GM23338 (cell line): Measurements from ENCODE around the gene C4orf17. TPM values are rescaled to one million over a fixed set of nuclear protein-coding genes. Genes with fewer than 3 reads are reported as not detected.

ENCODE experiments used
- ATAC-seq: fragments of 200-7000 bp; cut with Tn5 transposase; 3 replicates; pipeline ENCODE4 v1.9.1; 2020
- DNase-seq: peaks from one replicate; pipeline ENCODE4 v3.0.0-alpha.2; 2015; ENCODE audit warnings: low spot score
- H2AFZ ChIP-seq: fragments of 200-600 bp; sonication (generic); 2 replicates; pipeline ENCODE4 v1.8.0; 2016; ENCODE audit warnings: antibody characterized with exemption, mild to moderate bottlenecking, moderate library complexity
- H3F3A ChIP-seq: fragments of 200-600 bp; sonication (generic); replicated peaks from 2 replicates; pipeline ENCODE4 v1.8.0; 2017; ENCODE audit warnings: antibody characterized with exemption, mixed run types, low read depth
- H3K27ac ChIP-seq: fragments of 200-600 bp; sonication (generic); 2 replicates; pipeline ENCODE4 v1.6.1; 2016; ENCODE audit warnings: low read depth
- H3K27me3 ChIP-seq: fragments of 200-600 bp; sonication (generic); 2 replicates; pipeline ENCODE4 v1.8.0; 2016; ENCODE audit warnings: mild to moderate bottlenecking, mixed run types, moderate library complexity; ENCODE audit not compliant: insufficient read depth
- H3K36me3 ChIP-seq: fragments of 200-600 bp; sonication (generic); 2 replicates; pipeline ENCODE4 v1.8.0; 2016; ENCODE audit warnings: mild to moderate bottlenecking; ENCODE audit not compliant: insufficient read depth
- H3K4me1 ChIP-seq: fragments of 200-600 bp; sonication (generic); 2 replicates; pipeline ENCODE4 v1.8.0; 2016; ENCODE audit warnings: mild to moderate bottlenecking, moderate library complexity; ENCODE audit not compliant: insufficient read depth
- H3K4me2 ChIP-seq: fragments of 200-600 bp; sonication (generic); 2 replicates; pipeline ENCODE4 v1.7.1; 2017; ENCODE audit warnings: mixed run types
- H3K4me3 ChIP-seq: fragments of 200-600 bp; sonication (generic); 2 replicates; pipeline ENCODE4 v1.6.1; 2016; ENCODE audit warnings: mixed run types
- H3K79me2 ChIP-seq: fragments of 200-600 bp; sonication (generic); replicated peaks from 2 replicates; pipeline ENCODE4 v1.8.0; 2017; ENCODE audit warnings: mild to moderate bottlenecking; ENCODE audit not compliant: insufficient read depth
- H3K9me2 ChIP-seq: fragments of 200-600 bp; sonication (generic); 2 replicates; pipeline ENCODE4 v1.8.0; 2017; ENCODE audit not compliant: insufficient read depth
- H4K20me1 ChIP-seq: fragments of 200-600 bp; sonication (generic); replicated peaks from 2 replicates; pipeline ENCODE4 v1.8.0; 2017; ENCODE audit warnings: mild to moderate bottlenecking; ENCODE audit not compliant: insufficient read depth
- H3K27ac Mint-ChIP-seq: 2 replicates; pipeline ENCODE4 v1.8.0; 2020; ENCODE audit warnings: inconsistent platforms, mild to moderate bottlenecking, moderate library complexity, mixed read lengths
- H3K27me3 Mint-ChIP-seq: 3 replicates; pipeline ENCODE4 v1.8.0; 2022; ENCODE audit warnings: low read depth, mild to moderate bottlenecking, moderate library complexity, mixed read lengths, inconsistent platforms; ENCODE audit not compliant: insufficient read depth, poor library complexity
- H3K36me3 Mint-ChIP-seq: 3 replicates; pipeline ENCODE4 v1.8.0; 2021; ENCODE audit warnings: low read depth, mild to moderate bottlenecking, inconsistent platforms, moderate library complexity, mixed read lengths
- H3K4me1 Mint-ChIP-seq: 3 replicates; pipeline ENCODE4 v1.8.0; 2020; ENCODE audit warnings: mild to moderate bottlenecking, inconsistent platforms, mixed read lengths
- H3K4me3 Mint-ChIP-seq: 3 replicates; pipeline ENCODE4 v1.8.0; 2021; ENCODE audit warnings: moderate library complexity, mild to moderate bottlenecking, inconsistent platforms, mixed read lengths
- H3K9me3 Mint-ChIP-seq: 3 replicates; pipeline ENCODE4 v1.8.0; 2020; ENCODE audit warnings: moderate library complexity, mild to moderate bottlenecking, inconsistent platforms, mixed read lengths
- CREB1 ChIP-seq: fragments of 250-450 bp; sonication (Bioruptor Pico); IDR thresholded peaks from 2 replicates; pipeline ENCODE4 v1.5.0; 2020; ENCODE audit warnings: low read depth, mild to moderate bottlenecking, moderate library complexity
- CTCF ChIP-seq, 2 experiments: fragments of 200-600 bp in 1 of 2; sonication (generic) in 1 of 2; conservative IDR thresholded peaks; 2 replicates each; pipeline versions ENCODE4 v1.5.1 to v1.6.1; 2016 to 2017; ENCODE audit warnings: antibody characterized with exemption in 2 of 2, low read depth in 2 of 2, mild to moderate bottlenecking in 2 of 2, moderate library complexity in 1 of 2
- ETS1 ChIP-seq: IDR thresholded peaks from 2 replicates; pipeline ENCODE4 v1.6.1; 2016; ENCODE audit warnings: antibody characterized with exemption
- EZH2phosphoT487 ChIP-seq: fragments of 200-600 bp; sonication (generic); IDR thresholded peaks from one replicate; pipeline ENCODE4 v1.8.1; 2018; ENCODE audit warnings: antibody characterized with exemption; ENCODE audit not compliant: unreplicated experiment
- JUNB ChIP-seq: IDR thresholded peaks from one replicate; pipeline ENCODE4 v1.6.1; 2016; ENCODE audit warnings: antibody characterized with exemption; ENCODE audit not compliant: unreplicated experiment
- NANOG ChIP-seq: IDR thresholded peaks from 2 replicates; pipeline ENCODE4 v1.6.1; 2016; ENCODE audit warnings: antibody characterized with exemption, borderline replicate concordance
- POLR2AphosphoS5 ChIP-seq: IDR thresholded peaks from 2 replicates; pipeline ENCODE4 v1.6.1; 2016; ENCODE audit warnings: antibody characterized with exemption, low read depth
- ZNF114 ChIP-seq: fragments of 250-450 bp; sonication (Bioruptor Pico); IDR thresholded peaks from 2 replicates; pipeline ENCODE4 v1.5.0; 2020; ENCODE audit warnings: mild to moderate bottlenecking, moderate library complexity
- polyA plus RNA-seq: library from polyadenylated mRNA; unstranded; fragments of >200 nt; fragmentation: Nextera tagmentation; extraction: Ambion mirVana; gene quantifications from 2 replicates; pipeline ENCODE4 v1.2.1, GENCODE V29; 2016
- total RNA-seq: library from RNA; depleted of rRNA; stranded (reverse); fragments of >200 nt; shearing (Covaris generic); gene quantifications from 2 replicates; pipeline ENCODE4 v1.2.3, GENCODE V29; 2014
- TF ChIP-seq, protein P1 (sequence below): fragments of 250-450 bp; sonication (Bioruptor Pico); IDR thresholded peaks from 2 replicates; pipeline ENCODE4 v1.5.0; 2020; ENCODE audit warnings: mild to moderate bottlenecking, moderate library complexity

Gene C4orf17
- total and polyA plus RNA-seq, 2 experiments from 2014 or later = not detected

DNA sequence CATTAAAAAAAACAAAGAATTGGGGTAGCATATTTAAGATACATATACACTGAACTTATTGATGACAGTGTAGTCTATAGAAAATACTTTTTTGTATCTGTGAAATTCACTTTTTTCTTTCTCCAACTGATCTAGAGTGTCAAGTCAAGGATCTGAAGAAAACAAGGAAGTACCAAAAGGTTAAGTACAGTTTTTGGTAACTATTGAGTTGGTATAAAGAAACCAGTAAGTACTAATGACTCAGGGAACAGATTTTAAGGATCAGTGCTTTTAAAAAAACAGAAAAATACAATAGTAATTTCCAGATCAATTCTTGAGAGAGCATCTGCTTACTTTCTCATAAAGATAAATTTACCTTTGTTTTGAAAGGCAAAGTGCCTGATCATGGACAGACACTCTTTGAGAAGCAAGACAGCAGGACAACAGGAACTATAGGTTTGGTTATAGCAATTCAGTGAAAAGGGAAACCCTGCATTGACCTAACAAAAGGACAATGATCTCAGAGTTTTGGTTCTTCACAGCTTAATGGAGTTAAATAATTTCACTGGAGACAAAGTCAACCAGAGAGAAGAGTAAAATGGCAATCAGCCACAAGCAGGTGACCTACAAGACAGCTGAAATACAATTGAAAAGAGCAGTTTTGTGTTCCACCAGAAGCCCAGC is 29.6 kb downstream of the C4orf17 start:
- H3K9me2 ChIP-seq = no peaks in the 10 kb centered on the region
- ATAC-seq (no peak), DNase-seq (no peak)
- no peak overlapping the region for H3K4me2 ChIP-seq
- no peak overlapping the region for H2AFZ ChIP-seq
- no peaks in the 10 kb centered on the region for H3K79me2 ChIP-seq
- Mint-ChIP-seq H3K27me3 (peaks cover 2% of the 10 kb centered on the region), H3K27ac (no peak overlapping the region), H3K4me3 (no peak overlapping the region), H3K36me3 (no peaks in the 10 kb centered on the region), H3K9me3 (no peaks in the 10 kb centered on the region), H3K4me1 (peaks cover 3% of the 10 kb centered on the region; the same call in 2 of the 3 replicates)
- H3K4me1 ChIP-seq = no peaks in the 10 kb centered on the region
- no peaks in the 10 kb centered on the region for H3K36me3 ChIP-seq
- no peaks in the 10 kb centered on the region for H3K27me3 ChIP-seq
- no peak overlapping the region for H3K27ac ChIP-seq
- no peaks in the 10 kb centered on the region for H4K20me1 ChIP-seq
- TF ChIP-seq JUNB = no peak
- TF ChIP-seq, protein P1, sequence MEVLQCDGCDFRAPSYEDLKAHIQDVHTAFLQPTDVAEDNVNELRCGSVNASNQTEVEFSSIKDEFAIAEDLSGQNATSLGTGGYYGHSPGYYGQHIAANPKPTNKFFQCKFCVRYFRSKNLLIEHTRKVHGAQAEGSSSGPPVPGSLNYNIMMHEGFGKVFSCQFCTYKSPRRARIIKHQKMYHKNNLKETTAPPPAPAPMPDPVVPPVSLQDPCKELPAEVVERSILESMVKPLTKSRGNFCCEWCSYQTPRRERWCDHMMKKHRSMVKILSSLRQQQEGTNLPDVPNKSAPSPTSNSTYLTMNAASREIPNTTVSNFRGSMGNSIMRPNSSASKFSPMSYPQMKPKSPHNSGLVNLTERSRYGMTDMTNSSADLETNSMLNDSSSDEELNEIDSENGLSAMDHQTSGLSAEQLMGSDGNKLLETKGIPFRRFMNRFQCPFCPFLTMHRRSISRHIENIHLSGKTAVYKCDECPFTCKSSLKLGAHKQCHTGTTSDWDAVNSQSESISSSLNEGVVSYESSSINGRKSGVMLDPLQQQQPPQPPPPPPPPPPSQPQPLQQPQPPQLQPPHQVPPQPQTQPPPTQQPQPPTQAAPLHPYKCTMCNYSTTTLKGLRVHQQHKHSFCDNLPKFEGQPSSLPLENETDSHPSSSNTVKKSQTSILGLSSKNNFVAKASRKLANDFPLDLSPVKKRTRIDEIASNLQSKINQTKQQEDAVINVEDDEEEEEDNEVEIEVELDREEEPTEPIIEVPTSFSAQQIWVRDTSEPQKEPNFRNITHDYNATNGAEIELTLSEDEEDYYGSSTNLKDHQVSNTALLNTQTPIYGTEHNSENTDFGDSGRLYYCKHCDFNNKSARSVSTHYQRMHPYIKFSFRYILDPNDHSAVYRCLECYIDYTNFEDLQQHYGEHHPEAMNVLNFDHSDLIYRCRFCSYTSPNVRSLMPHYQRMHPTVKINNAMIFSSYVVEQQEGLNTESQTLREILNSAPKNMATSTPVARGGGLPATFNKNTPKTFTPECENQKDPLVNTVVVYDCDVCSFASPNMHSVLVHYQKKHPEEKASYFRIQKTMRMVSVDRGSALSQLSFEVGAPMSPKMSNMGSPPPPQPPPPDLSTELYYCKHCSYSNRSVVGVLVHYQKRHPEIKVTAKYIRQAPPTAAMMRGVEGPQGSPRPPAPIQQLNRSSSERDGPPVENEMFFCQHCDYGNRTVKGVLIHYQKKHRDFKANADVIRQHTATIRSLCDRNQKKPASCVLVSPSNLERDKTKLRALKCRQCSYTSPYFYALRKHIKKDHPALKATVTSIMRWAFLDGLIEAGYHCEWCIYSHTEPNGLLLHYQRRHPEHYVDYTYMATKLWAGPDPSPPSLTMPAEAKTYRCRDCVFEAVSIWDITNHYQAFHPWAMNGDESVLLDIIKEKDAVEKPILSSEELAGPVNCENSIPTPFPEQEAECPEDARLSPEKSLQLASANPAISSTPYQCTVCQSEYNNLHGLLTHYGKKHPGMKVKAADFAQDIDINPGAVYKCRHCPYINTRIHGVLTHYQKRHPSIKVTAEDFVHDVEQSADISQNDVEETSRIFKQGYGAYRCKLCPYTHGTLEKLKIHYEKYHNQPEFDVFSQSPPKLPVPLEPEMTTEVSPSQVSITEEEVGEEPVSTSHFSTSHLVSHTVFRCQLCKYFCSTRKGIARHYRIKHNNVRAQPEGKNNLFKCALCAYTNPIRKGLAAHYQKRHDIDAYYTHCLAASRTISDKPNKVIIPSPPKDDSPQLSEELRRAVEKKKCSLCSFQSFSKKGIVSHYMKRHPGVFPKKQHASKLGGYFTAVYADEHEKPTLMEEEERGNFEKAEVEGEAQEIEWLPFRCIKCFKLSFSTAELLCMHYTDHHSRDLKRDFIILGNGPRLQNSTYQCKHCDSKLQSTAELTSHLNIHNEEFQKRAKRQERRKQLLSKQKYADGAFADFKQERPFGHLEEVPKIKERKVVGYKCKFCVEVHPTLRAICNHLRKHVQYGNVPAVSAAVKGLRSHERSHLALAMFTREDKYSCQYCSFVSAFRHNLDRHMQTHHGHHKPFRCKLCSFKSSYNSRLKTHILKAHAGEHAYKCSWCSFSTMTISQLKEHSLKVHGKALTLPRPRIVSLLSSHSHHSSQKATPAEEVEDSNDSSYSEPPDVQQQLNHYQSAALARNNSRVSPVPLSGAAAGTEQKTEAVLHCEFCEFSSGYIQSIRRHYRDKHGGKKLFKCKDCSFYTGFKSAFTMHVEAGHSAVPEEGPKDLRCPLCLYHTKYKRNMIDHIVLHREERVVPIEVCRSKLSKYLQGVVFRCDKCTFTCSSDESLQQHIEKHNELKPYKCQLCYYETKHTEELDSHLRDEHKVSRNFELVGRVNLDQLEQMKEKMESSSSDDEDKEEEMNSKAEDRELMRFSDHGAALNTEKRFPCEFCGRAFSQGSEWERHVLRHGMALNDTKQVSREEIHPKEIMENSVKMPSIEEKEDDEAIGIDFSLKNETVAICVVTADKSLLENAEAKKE (CRISPR knock-in tag) = no peak
- no peak for TF ChIP-seq EZH2phosphoT487
- H3F3A ChIP-seq = no peaks in the 10 kb centered on the region
- H3K4me3 ChIP-seq = no peak overlapping the region

DNA sequence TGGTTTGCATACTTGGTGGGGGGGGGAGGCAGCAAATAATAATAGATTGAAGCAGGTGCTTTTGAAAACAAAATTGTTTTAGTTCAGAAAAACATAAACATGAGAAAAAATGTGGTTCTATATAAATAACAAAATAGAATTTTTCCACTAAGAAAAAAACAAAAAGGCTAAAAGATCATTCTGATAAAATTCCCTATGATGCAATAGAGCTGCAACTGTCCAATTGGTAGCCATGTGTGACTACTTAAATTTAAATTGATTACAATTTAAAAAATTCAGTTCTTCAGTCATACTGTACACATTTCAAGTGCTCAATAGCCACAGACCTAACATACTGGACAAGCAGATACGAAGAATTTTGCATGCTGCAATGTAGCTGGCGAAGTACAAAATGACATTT is 42.1 kb downstream of the C4orf17 start:
- no peaks in the 10 kb centered on the region for H3K36me3 ChIP-seq
- no peaks in the 10 kb centered on the region for H3K9me3 Mint-ChIP-seq
- no peak overlapping the region for H3K4me3 Mint-ChIP-seq
- no peak overlapping the region for H2AFZ ChIP-seq
- H3K27ac Mint-ChIP-seq = no peak overlapping the region
- no peaks in the 10 kb centered on the region for H3K36me3 Mint-ChIP-seq
- no peak overlapping the region for H3K4me3 ChIP-seq
- no peaks in the 10 kb centered on the region for H4K20me1 ChIP-seq
- H3K4me1 ChIP-seq = peaks cover 7% of the 10 kb centered on the region; the same call in 1 of the 2 replicates
- peaks cover 7% of the 10 kb centered on the region; the same call in 2 of the 3 replicates for H3K4me1 Mint-ChIP-seq
- no peaks in the 10 kb centered on the region for H3F3A ChIP-seq
- H3K9me2 ChIP-seq = no peaks in the 10 kb centered on the region
- H3K4me2 ChIP-seq = no peak overlapping the region
- H3K27me3 Mint-ChIP-seq = no peaks in the 10 kb centered on the region
- H3K79me2 ChIP-seq = no peaks in the 10 kb centered on the region
- no peak overlapping the region for H3K27ac ChIP-seq
- DNase-seq (no peak), ATAC-seq (no peak)
- H3K27me3 ChIP-seq = no peaks in the 10 kb centered on the region
- TF ChIP-seq ETS1 (no peak), NANOG (no peak), ZNF114 (CRISPR knock-in tag) (no peak), CTCF (conservative IDR thresholded peaks at IDR 0.05; ENCODE audit: low read depth in 2 of 2) (no peak), POLR2AphosphoS5 (no peak), CREB1 (CRISPR knock-in tag) (no peak)
